ENCODE measurements around the gene LRCOL1.
A peak's percentile ranks its signal among the peaks of the same experiment; 100 is the strongest.

LRCOL1 gene

GRCh38 chr12:132622437-132623071 is 12.2 kb upstream of the LRCOL1 start (continued):
- TF ChIP-seq ZNF148 (tag by site-specific recombination; IDR thresholded peaks at IDR 0.05; ENCODE audit: borderline replicate concordance), result no peak
- TF ChIP-seq ZNF174 (tag by site-specific recombination; IDR thresholded peaks at IDR 0.05), result no peak
- TF ChIP-seq ZNF48 (tag by site-specific recombination; IDR thresholded peaks at IDR 0.05), result no peak
- TF ChIP-seq, protein P1, sequence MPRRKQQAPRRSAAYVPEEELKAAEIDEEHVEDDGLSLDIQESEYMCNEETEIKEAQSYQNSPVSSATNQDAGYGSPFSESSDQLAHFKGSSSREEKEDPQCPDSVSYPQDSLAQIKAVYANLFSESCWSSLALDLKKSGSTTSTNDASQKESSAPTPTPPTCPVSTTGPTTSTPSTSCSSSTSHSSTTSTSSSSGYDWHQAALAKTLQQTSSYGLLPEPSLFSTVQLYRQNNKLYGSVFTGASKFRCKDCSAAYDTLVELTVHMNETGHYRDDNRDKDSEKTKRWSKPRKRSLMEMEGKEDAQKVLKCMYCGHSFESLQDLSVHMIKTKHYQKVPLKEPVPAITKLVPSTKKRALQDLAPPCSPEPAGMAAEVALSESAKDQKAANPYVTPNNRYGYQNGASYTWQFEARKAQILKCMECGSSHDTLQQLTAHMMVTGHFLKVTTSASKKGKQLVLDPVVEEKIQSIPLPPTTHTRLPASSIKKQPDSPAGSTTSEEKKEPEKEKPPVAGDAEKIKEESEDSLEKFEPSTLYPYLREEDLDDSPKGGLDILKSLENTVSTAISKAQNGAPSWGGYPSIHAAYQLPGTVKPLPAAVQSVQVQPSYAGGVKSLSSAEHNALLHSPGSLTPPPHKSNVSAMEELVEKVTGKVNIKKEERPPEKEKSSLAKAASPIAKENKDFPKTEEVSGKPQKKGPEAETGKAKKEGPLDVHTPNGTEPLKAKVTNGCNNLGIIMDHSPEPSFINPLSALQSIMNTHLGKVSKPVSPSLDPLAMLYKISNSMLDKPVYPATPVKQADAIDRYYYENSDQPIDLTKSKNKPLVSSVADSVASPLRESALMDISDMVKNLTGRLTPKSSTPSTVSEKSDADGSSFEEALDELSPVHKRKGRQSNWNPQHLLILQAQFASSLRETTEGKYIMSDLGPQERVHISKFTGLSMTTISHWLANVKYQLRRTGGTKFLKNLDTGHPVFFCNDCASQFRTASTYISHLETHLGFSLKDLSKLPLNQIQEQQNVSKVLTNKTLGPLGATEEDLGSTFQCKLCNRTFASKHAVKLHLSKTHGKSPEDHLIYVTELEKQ (tag by site-specific recombination; IDR thresholded peaks at IDR 0.05; ENCODE audit: borderline replicate concordance), result no peak
- no peak for TF ChIP-seq ZNF707 (tag by site-specific recombination; IDR thresholded peaks at IDR 0.05)
- no peak for TF ChIP-seq ZNF843 (tag by site-specific recombination; IDR thresholded peaks at IDR 0.05)
- TF ChIP-seq ZNF596 (tag by site-specific recombination; IDR thresholded peaks at IDR 0.05), result no peak
- TF ChIP-seq ZBTB21 (tag by site-specific recombination; IDR thresholded peaks at IDR 0.05), result peak; percentile 23; the same call in 1 of the 2 replicates
- no peak for TF ChIP-seq SCRT2 (tag by site-specific recombination; IDR thresholded peaks at IDR 0.05)
- TF ChIP-seq KLF8 (tag by site-specific recombination; IDR thresholded peaks at IDR 0.05), result peak; percentile 63; the same call in 1 of the 2 replicates
- no peak for TF ChIP-seq ZSCAN16 (tag by site-specific recombination; IDR thresholded peaks at IDR 0.05)
- TF ChIP-seq ZNF623 (tag by site-specific recombination; IDR thresholded peaks at IDR 0.05), result no peak
- TF ChIP-seq ZNF184 (tag by site-specific recombination; IDR thresholded peaks at IDR 0.05), result no peak
- TF ChIP-seq, protein P2, sequence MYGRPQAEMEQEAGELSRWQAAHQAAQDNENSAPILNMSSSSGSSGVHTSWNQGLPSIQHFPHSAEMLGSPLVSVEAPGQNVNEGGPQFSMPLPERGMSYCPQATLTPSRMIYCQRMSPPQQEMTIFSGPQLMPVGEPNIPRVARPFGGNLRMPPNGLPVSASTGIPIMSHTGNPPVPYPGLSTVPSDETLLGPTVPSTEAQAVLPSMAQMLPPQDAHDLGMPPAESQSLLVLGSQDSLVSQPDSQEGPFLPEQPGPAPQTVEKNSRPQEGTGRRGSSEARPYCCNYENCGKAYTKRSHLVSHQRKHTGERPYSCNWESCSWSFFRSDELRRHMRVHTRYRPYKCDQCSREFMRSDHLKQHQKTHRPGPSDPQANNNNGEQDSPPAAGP (tag by site-specific recombination; IDR thresholded peaks at IDR 0.05), result no peak
- no peak for TF ChIP-seq ZNF670 (tag by site-specific recombination; IDR thresholded peaks at IDR 0.05; ENCODE audit: low read depth)
- TF ChIP-seq PRDM1 (tag by site-specific recombination; IDR thresholded peaks at IDR 0.05), result no peak
- TF ChIP-seq KLF16 (tag by site-specific recombination; IDR thresholded peaks at IDR 0.05), result no peak
- 0 out of 2 replicates have a peak, but pooled peaks have one; percentile 59 for TF ChIP-seq WT1 (tag by site-specific recombination; IDR thresholded peaks at IDR 0.05)
- TF ChIP-seq ZBTB10 (tag by site-specific recombination; IDR thresholded peaks at IDR 0.05), result 0 out of 2 replicates have a peak, but pooled peaks have one; percentile 20
- TF ChIP-seq, protein P3, sequence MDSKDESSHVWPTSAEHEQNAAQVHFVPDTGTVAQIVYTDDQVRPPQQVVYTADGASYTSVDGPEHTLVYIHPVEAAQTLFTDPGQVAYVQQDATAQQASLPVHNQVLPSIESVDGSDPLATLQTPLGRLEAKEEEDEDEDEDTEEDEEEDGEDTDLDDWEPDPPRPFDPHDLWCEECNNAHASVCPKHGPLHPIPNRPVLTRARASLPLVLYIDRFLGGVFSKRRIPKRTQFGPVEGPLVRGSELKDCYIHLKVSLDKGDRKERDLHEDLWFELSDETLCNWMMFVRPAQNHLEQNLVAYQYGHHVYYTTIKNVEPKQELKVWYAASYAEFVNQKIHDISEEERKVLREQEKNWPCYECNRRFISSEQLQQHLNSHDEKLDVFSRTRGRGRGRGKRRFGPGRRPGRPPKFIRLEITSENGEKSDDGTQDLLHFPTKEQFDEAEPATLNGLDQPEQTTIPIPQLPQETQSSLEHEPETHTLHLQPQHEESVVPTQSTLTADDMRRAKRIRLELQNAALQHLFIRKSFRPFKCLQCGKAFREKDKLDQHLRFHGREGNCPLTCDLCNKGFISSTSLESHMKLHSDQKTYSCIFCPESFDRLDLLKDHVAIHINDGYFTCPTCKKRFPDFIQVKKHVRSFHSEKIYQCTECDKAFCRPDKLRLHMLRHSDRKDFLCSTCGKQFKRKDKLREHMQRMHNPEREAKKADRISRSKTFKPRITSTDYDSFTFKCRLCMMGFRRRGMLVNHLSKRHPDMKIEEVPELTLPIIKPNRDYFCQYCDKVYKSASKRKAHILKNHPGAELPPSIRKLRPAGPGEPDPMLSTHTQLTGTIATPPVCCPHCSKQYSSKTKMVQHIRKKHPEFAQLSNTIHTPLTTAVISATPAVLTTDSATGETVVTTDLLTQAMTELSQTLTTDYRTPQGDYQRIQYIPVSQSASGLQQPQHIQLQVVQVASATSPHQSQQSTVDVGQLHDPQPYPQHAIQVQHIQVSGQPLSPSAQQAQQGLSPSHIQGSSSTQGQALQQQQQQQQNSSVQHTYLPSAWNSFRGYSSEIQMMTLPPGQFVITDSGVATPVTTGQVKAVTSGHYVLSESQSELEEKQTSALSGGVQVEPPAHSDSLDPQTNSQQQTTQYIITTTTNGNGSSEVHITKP (tag by site-specific recombination; IDR thresholded peaks at IDR 0.05), result peak; percentile 38; the same call in 1 of the 2 replicates
- 0 out of 2 replicates have a peak, but pooled peaks have one; percentile 20 for TF ChIP-seq ZNF639 (tag by site-specific recombination; IDR thresholded peaks at IDR 0.05)
- TF ChIP-seq ZSCAN4 (tag by site-specific recombination; IDR thresholded peaks at IDR 0.05), result no peak
- TF ChIP-seq ZNF366 (tag by site-specific recombination; conservative IDR thresholded peaks at IDR 0.05), result 0 out of 2 replicates have a peak, but pooled peaks have one; percentile 18
